Fibroblast of mammary gland (primary cell): ENCODE data around the gene OR4D9.

ENCODE experiments used
- DNase-seq: peaks from one replicate; pipeline ENCODE4 v3.0.0-alpha.2; 2010; ENCODE audit warnings: low read depth
- H3K4me3 ChIP-seq: 2 replicates; pipeline ENCODE4 v1.5.1; 2011; ENCODE audit warnings: low read depth, mild to moderate bottlenecking, low read length, moderate library complexity; ENCODE audit not compliant: control insufficient read depth
- TF ChIP-seq, protein P1 (sequence below): conservative IDR thresholded peaks from 2 replicates; pipeline ENCODE4 v1.5.1; 2011; ENCODE audit warnings: low read depth, low read length, inconsistent platforms; ENCODE audit not compliant: control insufficient read depth, insufficient read depth

OR4D9 gene

DNA sequence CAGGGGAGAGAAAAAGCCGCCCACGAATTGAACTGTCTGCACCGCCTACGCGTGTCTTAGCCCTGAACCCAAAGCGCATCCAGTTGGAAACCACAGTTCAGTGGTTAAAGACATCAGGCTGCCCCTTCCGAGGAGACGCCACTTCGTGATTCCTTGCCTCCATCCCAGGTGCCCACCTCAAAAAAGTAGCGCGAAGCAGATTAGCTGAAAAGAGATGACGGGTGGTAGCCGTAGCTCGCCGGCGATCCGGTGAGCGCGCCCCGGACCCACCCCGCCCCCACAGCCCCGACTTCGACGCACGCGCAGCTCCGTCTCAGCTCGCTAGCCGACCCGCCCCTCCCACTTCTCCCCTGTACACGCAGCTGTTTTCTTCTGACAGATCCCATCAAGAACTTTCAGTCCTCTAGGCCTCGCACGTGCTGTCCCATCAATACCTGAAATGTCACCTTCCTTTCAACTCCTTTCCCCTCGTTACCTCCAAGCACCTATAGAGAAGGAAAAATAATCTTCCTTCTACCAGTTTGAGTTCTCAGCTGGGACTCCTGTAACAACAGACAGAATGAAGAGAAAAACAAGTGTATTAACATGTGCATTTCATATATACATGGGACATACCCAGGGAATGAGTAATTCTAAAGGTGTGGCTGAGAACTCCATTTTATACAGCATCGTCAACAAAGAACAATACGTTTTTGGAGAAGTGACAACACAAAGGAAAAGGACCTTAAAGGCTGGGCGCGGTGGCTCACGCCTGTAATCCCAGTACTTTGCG, 49.5 kb downstream of the OR4D9 start:
- TF ChIP-seq, protein P1, sequence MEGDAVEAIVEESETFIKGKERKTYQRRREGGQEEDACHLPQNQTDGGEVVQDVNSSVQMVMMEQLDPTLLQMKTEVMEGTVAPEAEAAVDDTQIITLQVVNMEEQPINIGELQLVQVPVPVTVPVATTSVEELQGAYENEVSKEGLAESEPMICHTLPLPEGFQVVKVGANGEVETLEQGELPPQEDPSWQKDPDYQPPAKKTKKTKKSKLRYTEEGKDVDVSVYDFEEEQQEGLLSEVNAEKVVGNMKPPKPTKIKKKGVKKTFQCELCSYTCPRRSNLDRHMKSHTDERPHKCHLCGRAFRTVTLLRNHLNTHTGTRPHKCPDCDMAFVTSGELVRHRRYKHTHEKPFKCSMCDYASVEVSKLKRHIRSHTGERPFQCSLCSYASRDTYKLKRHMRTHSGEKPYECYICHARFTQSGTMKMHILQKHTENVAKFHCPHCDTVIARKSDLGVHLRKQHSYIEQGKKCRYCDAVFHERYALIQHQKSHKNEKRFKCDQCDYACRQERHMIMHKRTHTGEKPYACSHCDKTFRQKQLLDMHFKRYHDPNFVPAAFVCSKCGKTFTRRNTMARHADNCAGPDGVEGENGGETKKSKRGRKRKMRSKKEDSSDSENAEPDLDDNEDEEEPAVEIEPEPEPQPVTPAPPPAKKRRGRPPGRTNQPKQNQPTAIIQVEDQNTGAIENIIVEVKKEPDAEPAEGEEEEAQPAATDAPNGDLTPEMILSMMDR = no peak
- H3K4me3 ChIP-seq = peak overlapping the region; percentile 87
- DNase-seq = peak; percentile 77

GRCh38 chr11:59562292-59562691, 51.0 kb downstream of the OR4D9 start:
- TF ChIP-seq, protein P1 = no peak
- DNase-seq = no peak
- H3K4me3 ChIP-seq = no peak overlapping the region
